Right cardiac atrium (tissue), 5 donors: ENCODE measurements around the gene RPS17. TPM values are rescaled to one million over a fixed set of nuclear protein-coding genes. Genes with fewer than 3 reads are reported as not detected.

Experiments used
- polyA plus RNA-seq: library from polyadenylated mRNA; stranded (reverse); fragments of 200-250 nt; gene quantifications from one replicate; pipeline ENCODE4 v1.2.3, GENCODE V29; 2013
- total RNA-seq, 4 donors: library from RNA; stranded (reverse); fragmentation: NEBNext Ultra II Directional; extraction: Animal tissue kit (Norgen Biotek cat#: 25700); gene quantifications; one replicate each; pipeline ENCODE4 v1.2.1, GENCODE V29; 2021
- donor health status: healthy with polysubstance abuse.
- donor health status: DM: no; HTN: yes; CAD: no.
- donor health status: DM: no; HTN: no; CAD: no.
- donor health status: DM: no; HTN: yes; CAD: no; lungs with severe emphysema.
- donor health status: DM: yes; HTN: yes; CAD: no.

Gene RPS17
- total and polyA plus RNA-seq, 5 donors, result 749 to 1,832 (median 872) TPM

Other genes with a start within 250 kb of the RPS17 start
- gene GOLGA6L10, start 191.0 kb downstream of the RPS17 start, total RNA-seq, result 1 to 10 TPM in 1 of 4 donors, under 1 TPM in 2, not detected in 1; 0.21 to 1.4 (median 0.28) TPM
- 0.72 TPM for gene GOLGA6L10, start 191.0 kb downstream of the RPS17 start, polyA plus RNA-seq
- gene GOLGA6L9, start 110.6 kb downstream of the RPS17 start, total RNA-seq, result 1 to 10 TPM; 1.1 to 1.7 (median 1.5) TPM
- 4.7 TPM for gene GOLGA6L9, start 110.6 kb downstream of the RPS17 start, polyA plus RNA-seq
- 1 to 10 TPM; 1.6 to 7.8 (median 5.5) TPM for gene CPEB1, start 106.9 kb upstream of the RPS17 start, total RNA-seq
- 2.4 TPM for gene CPEB1, start 106.9 kb upstream of the RPS17 start, polyA plus RNA-seq
- 1 to 10 TPM in 1 of 4 donors, under 1 TPM in 3; 0.20 to 2.0 (median 0.59) TPM for gene AP3B2, start 169.4 kb upstream of the RPS17 start, total RNA-seq
- gene AP3B2, start 169.4 kb upstream of the RPS17 start, polyA plus RNA-seq, result 0.34 TPM